Thymus (tissue), 11 donors: ENCODE measurements around the gene CAPZA2. TPM values are rescaled to one million over a fixed set of nuclear protein-coding genes. Genes with fewer than 3 reads are reported as not detected.

ENCODE experiments used
- DNase-seq, 9 donors: peaks; one replicate each; pipeline ENCODE4 v3.0.0-alpha.2; 2013; ENCODE audit warnings: low spot score in 9 of 9, low read depth in 6 of 9, missing footprints in 1 of 9
- H3K27ac ChIP-seq, 2 donors: one replicate each; pipeline ENCODE4 v1.5.1; 2013; ENCODE audit warnings: control low read depth in 1 of 2, low read depth in 1 of 2, low read length in 1 of 2, mild to moderate bottlenecking in 1 of 2, moderate library complexity in 1 of 2
- H3K27me3 ChIP-seq, 2 donors: one replicate each; pipeline ENCODE4 v1.5.1; 2013; ENCODE audit warnings: low read length in 1 of 2; ENCODE audit not compliant: control insufficient read depth in 2 of 2, insufficient read depth in 1 of 2
- H3K36me3 ChIP-seq, 2 donors: one replicate each; pipeline ENCODE4 v1.5.1; 2013; ENCODE audit warnings: low read length in 1 of 2, mild to moderate bottlenecking in 1 of 2, moderate library complexity in 1 of 2; ENCODE audit not compliant: control insufficient read depth in 2 of 2, insufficient read depth in 2 of 2
- H3K4me1 ChIP-seq, 2 donors: one replicate each; pipeline ENCODE4 v1.5.1; 2013; ENCODE audit warnings: low read length in 2 of 2; ENCODE audit not compliant: control insufficient read depth in 2 of 2, insufficient read depth in 2 of 2
- H3K4me3 ChIP-seq, 2 donors: one replicate each; pipeline ENCODE4 v1.5.1; 2013; ENCODE audit warnings: low read length in 2 of 2, control low read depth in 1 of 2, mild to moderate bottlenecking in 1 of 2
- H3K9me3 ChIP-seq, 2 donors: one replicate each; pipeline ENCODE4 v1.5.1; 2013; ENCODE audit warnings: low read length in 1 of 2, mild to moderate bottlenecking in 1 of 2; ENCODE audit not compliant: control insufficient read depth in 2 of 2, insufficient read depth in 1 of 2
- WGBS: extraction: QIAGEN DNeasy Blood & Tissue Kit; methylation state at CpG from one replicate; pipeline ENCODE4 v1.1.7; 2013; 5-methylcytosine and 5-hydroxymethylcytosine counted together
- polyA plus RNA-seq: library from polyadenylated mRNA; stranded (reverse); fragments of 200-250 nt; gene quantifications from one replicate; pipeline ENCODE4 v1.2.3, GENCODE V29; 2013
- total RNA-seq: library from RNA; stranded (reverse); fragments of 120-200 nt; gene quantifications from one replicate; pipeline ENCODE4 v1.2.4, GENCODE V29; 2013
- donor health status: healthy.

The CAPZA2 gene
- total and polyA plus RNA-seq, 2 donors: 55.9 to 150 TPM

DNA sequence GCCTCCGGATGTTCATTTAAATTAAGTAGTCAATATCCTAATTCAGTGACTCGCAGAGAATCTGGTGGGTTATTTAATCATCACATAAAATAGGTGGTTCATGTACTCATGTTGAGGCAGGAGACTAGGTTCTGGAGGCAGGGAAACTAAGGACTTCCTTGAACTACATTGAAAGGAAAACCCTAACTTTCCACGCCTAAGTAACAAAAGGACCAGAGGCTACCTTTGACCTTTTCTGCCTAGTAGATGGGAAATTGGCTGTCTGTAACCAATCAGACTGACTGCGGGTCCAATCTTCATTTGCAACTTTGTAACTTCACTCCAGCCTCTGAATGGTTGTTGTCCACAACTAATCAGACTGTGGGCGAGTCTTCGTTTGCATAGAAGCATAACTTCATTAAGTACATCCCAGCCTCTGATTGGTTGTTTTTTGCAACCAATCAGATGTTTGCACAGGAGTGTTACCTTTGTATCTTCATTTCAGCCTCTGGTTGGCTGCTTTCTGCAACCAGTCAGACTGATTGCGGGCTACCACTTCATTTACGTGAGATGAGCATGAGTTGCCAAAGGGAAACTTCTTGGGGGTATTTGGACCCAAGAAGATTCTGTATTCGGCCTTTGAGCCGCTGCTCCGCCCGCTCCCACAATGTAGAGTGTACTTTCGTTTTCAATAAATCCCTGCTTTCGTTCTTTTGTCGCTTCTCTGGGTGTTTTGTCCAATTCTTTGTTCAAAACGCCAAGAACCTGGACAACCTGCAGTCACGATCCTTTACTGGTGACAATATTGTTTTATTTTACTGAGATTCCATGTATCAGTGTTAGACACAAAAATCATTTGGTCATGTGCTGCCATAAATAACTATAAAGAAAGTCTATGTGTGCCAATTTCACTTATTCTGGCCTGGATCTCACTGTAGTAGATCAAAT is 89.2 kb downstream of the CAPZA2 start:
- Histone ChIP-seq H3K4me3 (no peak overlapping the region), H3K36me3 (no peaks in the 10 kb centered on the region), H3K27me3 (peaks cover 0 to 12% of the 10 kb centered on the region in 2 donors), H3K27ac (no peak overlapping the region), H3K9me3 (peaks cover 0 to 1% of the 10 kb centered on the region in 2 donors), H3K4me1 (peaks cover 0 to 9% of the 10 kb centered on the region in 2 donors)
- no peak for DNase-seq
- 99% methylated on average over 17 of the region's 17 CpGs for WGBS

GRCh38 chr7:116952635-116953371 is 90.4 kb downstream of the CAPZA2 start:
- WGBS: 18% methylated on average over 25 of the region's 25 CpGs
- H3K27me3 ChIP-seq: peaks cover 0 to 12% of the 10 kb centered on the region in 2 donors
- no peaks in the 10 kb centered on the region for H3K36me3 ChIP-seq
- DNase-seq: peak in 3 of 9 donors; percentile 23 to 27 (median 23)
- peaks cover 0 to 1% of the 10 kb centered on the region in 2 donors for H3K9me3 ChIP-seq
- peak overlapping the region; percentile 71 to 91 for H3K27ac ChIP-seq
- peak overlapping the region; percentile 68 to 82 for H3K4me3 ChIP-seq
- H3K4me1 ChIP-seq: peaks cover 0 to 9% of the 10 kb centered on the region in 2 donors

DNA sequence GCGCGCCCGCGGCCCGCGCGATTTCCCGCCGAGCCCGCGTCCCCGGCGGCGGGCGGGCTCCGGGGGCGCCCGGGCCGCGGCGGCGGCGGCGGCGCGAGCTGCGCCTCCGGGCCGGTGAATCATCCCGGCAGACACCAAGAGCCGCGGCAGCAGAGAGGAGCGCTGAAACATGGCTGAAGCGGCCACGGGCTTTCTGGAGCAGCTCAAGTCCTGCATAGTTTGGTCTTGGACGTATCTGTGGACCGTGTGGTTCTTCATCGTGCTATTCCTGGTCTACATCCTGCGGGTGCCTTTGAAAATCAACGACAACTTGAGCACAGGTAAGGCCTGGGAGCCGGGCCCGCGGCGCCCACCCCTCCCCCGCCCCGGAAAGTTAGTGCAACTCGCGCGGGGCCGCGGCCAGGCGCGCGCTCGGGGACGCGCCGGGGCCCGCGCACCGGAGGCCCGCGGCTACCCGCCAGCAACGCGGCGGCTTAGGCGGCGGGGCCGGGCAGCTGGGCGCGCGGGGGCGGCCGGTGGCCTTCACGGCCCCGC is 91.1 kb downstream of the CAPZA2 start, which contains the start of gene ST7:
Gene ST7, plus strand, starts transcription at position 130 of the 534 bp plus-strand sequence. Its CDS starts 40 bp downstream, at position 170.
- DNase-seq: peak in 8 of 9 donors; percentile 34 to 83 (median 61)
- Histone ChIP-seq H3K4me1 (peaks cover 0 to 9% of the 10 kb centered on the region in 2 donors), H3K27me3 (peaks cover 0 to 12% of the 10 kb centered on the region in 2 donors), H3K9me3 (peaks cover 0 to 1% of the 10 kb centered on the region in 2 donors), H3K4me3 (peak within 1 kb of the TSS; percentile 68 to 82), H3K36me3 (no peaks in the 10 kb centered on the region), H3K27ac (peak within 1 kb of the TSS; percentile 85 to 91)
- WGBS: under 1% methylated on average over 77 of the region's 77 CpGs

GRCh38 chr7:116953906-116954838 is 91.8 kb downstream of the CAPZA2 start:
- peak overlapping the region; percentile 82 to 91 for H3K27ac ChIP-seq
- H3K4me1 ChIP-seq: peaks cover 0 to 9% of the 10 kb centered on the region in 2 donors
- DNase-seq: peak in 6 of 9 donors; percentile 7 to 53 (median 32)
- H3K9me3 ChIP-seq: peaks cover 0 to 1% of the 10 kb centered on the region in 2 donors
- peak overlapping the region; percentile 51 to 82 for H3K4me3 ChIP-seq
- 2% methylated on average over 63 of the region's 63 CpGs for WGBS
- no peaks in the 10 kb centered on the region for H3K36me3 ChIP-seq
- peaks cover 0 to 12% of the 10 kb centered on the region in 2 donors for H3K27me3 ChIP-seq

DNA sequence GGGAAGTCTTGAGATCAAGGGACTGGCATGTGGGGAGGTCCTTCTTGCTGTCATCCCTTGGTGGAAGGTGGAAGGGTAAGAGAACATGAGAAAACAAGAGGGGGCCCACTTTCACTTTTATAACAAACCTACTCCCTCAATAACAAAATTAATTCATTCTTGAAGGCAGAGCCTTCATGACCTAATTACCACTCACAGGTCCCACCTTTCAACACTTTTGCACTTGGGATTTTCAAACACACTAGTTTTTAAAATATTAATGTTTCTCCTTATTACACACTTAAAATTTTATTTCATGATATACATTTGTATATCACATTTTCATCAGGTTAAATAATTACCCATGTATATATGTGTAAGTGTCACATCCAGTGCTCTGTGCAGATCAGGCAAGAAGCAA is 93.0 kb downstream of the CAPZA2 start:
- Histone ChIP-seq H3K9me3 (peaks cover 0 to 1% of the 10 kb centered on the region in 2 donors), H3K27me3 (peaks cover 0 to 12% of the 10 kb centered on the region in 2 donors), H3K36me3 (no peaks in the 10 kb centered on the region), H3K4me3 (no peak overlapping the region), H3K27ac (no peak overlapping the region), H3K4me1 (peaks cover 0 to 9% of the 10 kb centered on the region in 2 donors)
- DNase-seq: no peak

GRCh38 chr7:116955801-116956476 is 93.6 kb downstream of the CAPZA2 start:
- Histone ChIP-seq H3K4me3 (no peak overlapping the region), H3K4me1 (peaks cover 0 to 9% of the 10 kb centered on the region in 2 donors), H3K36me3 (no peaks in the 10 kb centered on the region), H3K27ac (peak overlapping the region; percentile 6 to 38), H3K9me3 (peaks cover 0 to 1% of the 10 kb centered on the region in 2 donors), H3K27me3 (peaks cover 0 to 12% of the 10 kb centered on the region in 2 donors)
- DNase-seq: no peak
- 87% methylated on average over 4 of the region's 4 CpGs for WGBS

DNA sequence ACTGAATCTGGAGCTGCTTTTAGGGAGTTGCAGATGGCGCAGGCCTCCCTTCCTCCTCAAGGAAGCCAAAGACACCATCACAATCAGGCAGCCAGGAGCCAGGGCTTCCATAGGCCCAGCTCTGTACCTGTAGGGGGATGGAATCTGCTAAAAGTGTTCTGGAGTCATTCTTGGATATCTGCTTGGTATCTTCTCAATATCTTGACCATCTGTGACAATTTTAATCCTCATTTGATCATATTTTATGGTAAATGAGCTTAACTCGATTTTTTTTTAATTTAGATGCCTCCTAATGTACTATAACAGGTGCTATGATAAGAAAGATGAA is 94.1 kb downstream of the CAPZA2 start:
- 90% methylated on average over 2 of the region's 2 CpGs for WGBS
- DNase-seq: no peak
- peaks cover 0 to 9% of the 10 kb centered on the region in 2 donors for H3K4me1 ChIP-seq
- H3K36me3 ChIP-seq: no peaks in the 10 kb centered on the region
- H3K4me3 ChIP-seq: no peak overlapping the region
- H3K27me3 ChIP-seq: peaks cover 0 to 12% of the 10 kb centered on the region in 2 donors
- H3K9me3 ChIP-seq: peaks cover 0 to 1% of the 10 kb centered on the region in 2 donors
- peak overlapping the region; percentile 6 to 38 for H3K27ac ChIP-seq

GRCh38 chr7:116957874-116958273 is 95.5 kb downstream of the CAPZA2 start:
- WGBS: 86% methylated on average over 2 of the region's 2 CpGs
- no peak overlapping the region for H3K27ac ChIP-seq

More at GRCh38 chr7:116957874-116958273, 95.5 kb downstream of the CAPZA2 start:
- H3K36me3 ChIP-seq: no peaks in the 10 kb centered on the region
- H3K4me1 ChIP-seq: peaks cover 0 to 7% of the 10 kb centered on the region in 2 donors
- H3K27me3 ChIP-seq: peaks cover 0 to 11% of the 10 kb centered on the region in 2 donors
- no peak overlapping the region for H3K4me3 ChIP-seq
- peaks cover 0 to 1% of the 10 kb centered on the region in 2 donors for H3K9me3 ChIP-seq
- no peak for DNase-seq
